ENCODE results near the gene NPHP4.

DNA sequence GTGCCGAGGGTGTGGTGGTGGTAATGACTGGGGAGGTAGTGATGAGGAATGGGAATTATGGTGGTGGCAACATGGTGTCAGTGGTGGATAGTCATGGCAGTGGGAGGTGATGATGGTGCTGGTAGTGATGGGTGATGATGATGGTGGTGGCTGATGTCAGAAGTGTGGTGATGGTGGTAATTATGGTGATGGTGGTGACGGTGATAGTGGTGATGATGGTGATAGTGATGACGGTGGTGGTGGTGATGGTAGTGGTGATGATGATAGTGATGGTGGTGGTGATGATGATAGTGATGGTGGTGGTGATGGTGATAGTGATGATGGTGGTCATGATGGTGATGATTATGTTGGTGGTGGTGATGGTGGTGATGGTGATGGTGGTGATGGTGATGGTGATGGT lies 162.8 kb downstream of the NPHP4 start:
- TF ChIP-seq RFX5 (IDR thresholded peaks at IDR 0.05; ENCODE audit: low read length) (no peak), TAF1 (IDR thresholded peaks at IDR 0.05; ENCODE audit: borderline replicate concordance, low read depth, low read length) (no peak)
